Activated CD8-positive, alpha-beta T cell treated with anti-CD3 and anti-CD28 coated beads for 36 hours (primary cell): ENCODE measurements around the gene C1orf232. TPM values are rescaled to one million over a fixed set of nuclear protein-coding genes. Genes with fewer than 3 reads are reported as not detected.

Source experiments
- ATAC-seq: fragments of 200-7000 bp; cut with Tn5 transposase; one replicate; pipeline ENCODE4 v1.10.0; 2021; ENCODE audit warnings: mild to moderate bottlenecking, moderate library complexity
- CTCF ChIA-PET: fragments of 350-600 bp; sonication (Branson Sonifier 250); formaldehyde crosslinking; loops from one replicate; lab custom pipeline; 2021; ENCODE audit warnings: antibody characterized with exemption; lab: Charles Lee
- POLR2A ChIA-PET: fragments of 350-600 bp; sonication (Branson Sonifier 250); formaldehyde crosslinking; loops from one replicate; lab custom pipeline; 2021; ENCODE audit warnings: antibody characterized with exemption; lab: Charles Lee
- DNase-seq: peaks from one replicate; pipeline ENCODE4 v3.0.0-alpha.2; 2020
- H3K27ac Mint-ChIP-seq: one replicate; pipeline ENCODE4 v1.8.0; 2021; ENCODE audit warnings: mild to moderate bottlenecking, mixed read lengths
- H3K27me3 Mint-ChIP-seq: one replicate; pipeline ENCODE4 v1.8.0; 2021; ENCODE audit warnings: mixed read lengths
- H3K36me3 Mint-ChIP-seq: one replicate; pipeline ENCODE4 v1.8.0; 2021; ENCODE audit warnings: low read depth, mixed read lengths
- H3K4me1 Mint-ChIP-seq: one replicate; pipeline ENCODE4 v1.8.0; 2021; ENCODE audit warnings: low read depth, mixed read lengths
- H3K4me3 Mint-ChIP-seq: one replicate; pipeline ENCODE4 v1.8.0; 2021; ENCODE audit warnings: mild to moderate bottlenecking, moderate library complexity, mixed read lengths
- H3K9me3 Mint-ChIP-seq: one replicate; pipeline ENCODE4 v1.8.0; 2021; ENCODE audit warnings: mixed read lengths
- intact Hi-C: fragments of 100-400 bp; cut with micrococcal nuclease; formaldehyde crosslinking; loops from one replicate; pipeline ENCODE4 v1.10.0; 2022
- total RNA-seq, 2 experiments: library from RNA; stranded (reverse); gene quantifications; one replicate each; pipeline ENCODE4 v1.2.3, GENCODE V29; 2021
- TF ChIP-seq, protein P1 (sequence below): fragments of 200-600 bp; IDR thresholded peaks from one replicate; pipeline ENCODE4 v1.8.0; 2022; ENCODE audit warnings: antibody characterized with exemption, mild to moderate bottlenecking

Gene C1orf232
- total RNA-seq, 2 experiments from 2014 or later, result not detected

- CTCF ChIA-PET, result interaction anchor here (0.6 to 1.2 kb wide), 2 partner anchors 37 to 52 kb away, joined by 4 to 5 read pairs; partner anchors contain the start of gene CEP85
- no peak for ATAC-seq
- Mint-ChIP-seq H3K9me3 (no peaks in the 10 kb centered on the region), H3K4me1 (peaks cover 14% of the 10 kb centered on the region), H3K27ac (no peak overlapping the region), H3K36me3 (no peaks in the 10 kb centered on the region), H3K4me3 (no peak overlapping the region), H3K27me3 (no peaks in the 10 kb centered on the region)
- TF ChIP-seq, protein P1, sequence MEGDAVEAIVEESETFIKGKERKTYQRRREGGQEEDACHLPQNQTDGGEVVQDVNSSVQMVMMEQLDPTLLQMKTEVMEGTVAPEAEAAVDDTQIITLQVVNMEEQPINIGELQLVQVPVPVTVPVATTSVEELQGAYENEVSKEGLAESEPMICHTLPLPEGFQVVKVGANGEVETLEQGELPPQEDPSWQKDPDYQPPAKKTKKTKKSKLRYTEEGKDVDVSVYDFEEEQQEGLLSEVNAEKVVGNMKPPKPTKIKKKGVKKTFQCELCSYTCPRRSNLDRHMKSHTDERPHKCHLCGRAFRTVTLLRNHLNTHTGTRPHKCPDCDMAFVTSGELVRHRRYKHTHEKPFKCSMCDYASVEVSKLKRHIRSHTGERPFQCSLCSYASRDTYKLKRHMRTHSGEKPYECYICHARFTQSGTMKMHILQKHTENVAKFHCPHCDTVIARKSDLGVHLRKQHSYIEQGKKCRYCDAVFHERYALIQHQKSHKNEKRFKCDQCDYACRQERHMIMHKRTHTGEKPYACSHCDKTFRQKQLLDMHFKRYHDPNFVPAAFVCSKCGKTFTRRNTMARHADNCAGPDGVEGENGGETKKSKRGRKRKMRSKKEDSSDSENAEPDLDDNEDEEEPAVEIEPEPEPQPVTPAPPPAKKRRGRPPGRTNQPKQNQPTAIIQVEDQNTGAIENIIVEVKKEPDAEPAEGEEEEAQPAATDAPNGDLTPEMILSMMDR, result no peak
- no peak for DNase-seq
- intact Hi-C loops, result no loop called here
- POLR2A ChIA-PET, result no interaction called here
These were observed 28.5 kb upstream of the C1orf232 start for GRCh38 chr1:26197301-26197700.

GRCh38 chr1:26195805-26196204, 27.0 kb upstream of the C1orf232 start:
- TF ChIP-seq, protein P1, result no peak
- intact Hi-C loops, result no loop called here
- ChIA-PET POLR2A (no interaction called here), CTCF (interaction anchor here (1.4 kb wide), 1 partner anchor 221 kb away, joined by 3 read pairs; no protein-coding TSS in a partner anchor)
- Mint-ChIP-seq H3K4me3 (no peak overlapping the region), H3K27me3 (no peaks in the 10 kb centered on the region), H3K27ac (no peak overlapping the region), H3K9me3 (no peaks in the 10 kb centered on the region), H3K4me1 (peaks cover 9% of the 10 kb centered on the region), H3K36me3 (no peaks in the 10 kb centered on the region)
- ATAC-seq, result no peak
- DNase-seq, result no peak

- Mint-ChIP-seq H3K36me3 (no peaks in the 10 kb centered on the region), H3K27ac (peak overlapping the region; percentile 6), H3K4me1 (peaks cover 6% of the 10 kb centered on the region), H3K4me3 (no peak overlapping the region), H3K9me3 (no peaks in the 10 kb centered on the region), H3K27me3 (no peaks in the 10 kb centered on the region)
- DNase-seq (peak; percentile 38), ATAC-seq (peak; percentile 83)
- intact Hi-C loops, result no loop called here
- TF ChIP-seq, protein P1, result no peak
- CTCF ChIA-PET, result interaction anchor here (1.6 kb wide), 1 partner anchor 42 kb away, joined by 8 read pairs; the partner anchor contains the start of gene CEP85
- POLR2A ChIA-PET, result no interaction called here
These were observed 23.0 kb upstream of the C1orf232 start for GRCh38 chr1:26191739-26192138.

DNA sequence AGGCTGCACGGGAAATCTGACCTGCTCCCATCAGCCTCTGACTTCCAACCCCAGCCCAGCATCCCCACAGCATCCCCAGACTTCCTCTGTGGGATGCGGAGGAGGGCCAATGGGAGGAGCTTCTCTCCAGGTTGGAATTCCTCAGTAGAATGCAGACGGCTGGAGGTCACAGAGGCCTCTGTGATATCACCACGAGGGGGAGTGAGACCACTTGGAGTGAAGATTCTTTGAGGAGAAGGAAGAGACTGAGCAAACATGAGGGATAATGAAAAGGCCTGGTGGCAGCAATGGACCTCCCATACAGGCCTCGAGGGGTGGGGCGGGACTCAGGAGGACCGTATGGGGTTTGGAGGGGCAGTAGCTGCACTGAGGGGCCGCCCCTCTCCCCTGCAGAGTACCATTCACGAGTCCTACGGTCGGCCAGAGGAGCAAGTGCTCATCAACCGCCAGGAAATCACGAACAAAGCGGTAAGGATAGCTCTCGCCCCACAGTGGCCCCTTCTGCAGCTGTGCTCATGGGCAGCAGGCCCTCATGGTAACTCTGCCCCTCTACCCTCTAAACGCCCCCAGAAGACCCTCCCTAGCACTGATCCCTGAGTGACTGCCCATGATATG, 21.7 kb upstream of the C1orf232 start, which contains the start of gene CATSPER4:
TSS of gene CATSPER4 (plus strand) at position 230 of the 615 bp plus-strand sequence. CDS start at position 256, 26 bp downstream.
- CTCF ChIA-PET, result interaction anchor here (1.0 to 3.0 kb wide), 4 partner anchors 13 to 227 kb away, joined by 3 to 10 read pairs (median 6); partner anchors contain the start of genes CEP85 and ZNF593

More for the DNA sequence above, 21.7 kb upstream of the C1orf232 start, which contains the start of gene CATSPER4:
- Mint-ChIP-seq H3K4me1 (peaks cover 6% of the 10 kb centered on the region), H3K36me3 (no peaks in the 10 kb centered on the region), H3K9me3 (no peaks in the 10 kb centered on the region), H3K27me3 (no peaks in the 10 kb centered on the region), H3K4me3 (no peak within 1 kb of the TSS), H3K27ac (peak within 1 kb of the TSS; percentile 19)
- TF ChIP-seq, protein P1, result no peak
- DNase-seq (no peak), ATAC-seq (no peak)
- intact Hi-C loops, result no loop called here
- POLR2A ChIA-PET, result no interaction called here
